ENCODE results near the gene PPP2R5C. TPM values are rescaled to one million over a fixed set of nuclear protein-coding genes. Genes with fewer than 3 reads are reported as not detected.
"Not testable (repeated sequence)": the region's sequence is repeated elsewhere in the genome, so short reads cannot be mapped to it uniquely, and the experiment has no call there.

The PPP2R5C gene
- polyA plus RNA-seq, 3 donors: 61.9 to 72.5 (median 64.0) TPM

DNA sequence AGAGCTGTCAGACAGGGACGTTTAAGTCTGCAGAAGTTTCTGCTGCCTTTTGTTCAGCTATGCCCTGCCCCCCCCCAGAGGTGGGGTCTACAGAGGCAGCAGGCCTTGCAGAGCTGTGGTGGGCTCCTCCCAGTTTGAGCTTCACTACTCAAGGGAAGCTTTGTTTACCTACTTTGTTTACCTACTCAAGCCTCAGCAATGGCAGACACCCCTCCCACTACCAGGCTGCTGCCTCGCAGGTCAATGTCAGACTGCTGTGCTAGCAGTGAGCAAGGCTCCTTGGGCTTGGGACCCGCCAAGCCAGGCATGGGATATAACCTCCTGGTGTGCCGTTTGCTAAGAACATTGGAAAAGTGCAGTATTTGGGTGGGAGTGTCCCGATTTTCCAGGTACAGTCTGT is 11.8 kb upstream of the PPP2R5C start:
- H3K4me3 Mint-ChIP-seq; H3K4me1 ChIP-seq (ENCODE audit: control insufficient read depth in 1 of 2, insufficient read depth in 2 of 2, low read length in 2 of 2); intact Hi-C loops (cut with micrococcal nuclease); H3K4me3 ChIP-seq (replicated peaks in 1 of 3; ENCODE audit: low read depth in 2 of 3, low read length in 3 of 3); H3K36me3 Mint-ChIP-seq; H3K27ac ChIP-seq (ENCODE audit: low read depth in 1 of 2, low read length in 2 of 2); H2AFZ ChIP-seq (ENCODE audit: insufficient read depth, low read depth, low read length, poor library complexity, severe bottlenecking); H4K20me1 ChIP-seq (ENCODE audit: insufficient read depth, low read length); H3K4me2 ChIP-seq (replicated peaks; ENCODE audit: extremely low read depth, low read length, poor library complexity, severe bottlenecking); H3K36me3 ChIP-seq (replicated peaks in 1 of 2; ENCODE audit: control insufficient read depth in 1 of 2, insufficient read depth in 2 of 2, low read length in 2 of 2); H3K9ac ChIP-seq (ENCODE audit: insufficient read depth, low read length, poor library complexity, severe bottlenecking); H3K9me3 ChIP-seq (replicated peaks in 1 of 2; ENCODE audit: control insufficient read depth in 1 of 2, insufficient read depth in 1 of 2, low read length in 2 of 2); H3K79me2 ChIP-seq (ENCODE audit: insufficient read depth, low read length); H3K4me1 Mint-ChIP-seq; DNase-seq: not testable (repeated sequence)
- peaks cover 12 to 40% of the 10 kb centered on the region in 2 donors for H3K27me3 ChIP-seq (ENCODE audit: control insufficient read depth in 2 of 2, insufficient read depth in 2 of 2, low read length in 2 of 2)
- WGBS (ENCODE audit: insufficient coverage): 85% methylated on average over 4 of the region's 5 CpGs
- Mint-ChIP-seq H3K27ac (peak overlapping the region in 1 of 7 donors; percentile 38), H3K27me3 (ENCODE audit: low read depth in 3 of 3) (peaks cover 27 to 53% (median 31%) of the 10 kb centered on the region in 3 donors), H3K9me3 (peaks cover 4 to 30% (median 22%) of the 10 kb centered on the region in 7 donors)

DNA sequence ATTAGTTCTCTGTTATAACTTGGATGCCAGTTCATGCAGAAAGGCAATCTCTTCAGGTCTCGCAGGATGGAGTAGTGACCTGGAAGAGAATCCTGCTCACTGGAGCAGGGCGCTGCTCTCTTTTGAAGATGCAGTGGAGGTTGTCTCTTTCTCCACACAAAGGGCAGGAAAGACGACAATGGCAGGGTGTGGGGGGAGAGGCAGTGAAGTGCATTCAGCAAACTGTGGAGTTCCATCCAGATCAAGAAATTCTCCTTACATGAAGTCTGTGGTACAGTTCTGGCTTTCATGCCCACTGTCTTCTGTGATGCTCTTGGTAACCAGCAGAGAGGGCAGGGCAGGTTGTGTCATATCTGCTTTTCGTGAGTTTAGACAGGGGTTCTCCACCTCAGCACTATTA is 6.6 kb upstream of the PPP2R5C start:
- DNase-seq: no peak
- Mint-ChIP-seq H3K27ac (no peak overlapping the region), H3K36me3 (no peaks in the 10 kb centered on the region), H3K4me1 (peaks cover 3% of the 10 kb centered on the region), H3K9me3 (peaks cover 4 to 36% (median 24%) of the 10 kb centered on the region in 7 donors), H3K4me3 (no peak overlapping the region), H3K27me3 (ENCODE audit: low read depth in 3 of 3) (peaks cover 35 to 60% (median 42%) of the 10 kb centered on the region in 3 donors)
- Histone ChIP-seq H3K36me3 (replicated peaks in 1 of 2; ENCODE audit: control insufficient read depth in 1 of 2, insufficient read depth in 2 of 2, low read length in 2 of 2) (no peaks in the 10 kb centered on the region), H3K4me1 (ENCODE audit: control insufficient read depth in 1 of 2, insufficient read depth in 2 of 2, low read length in 2 of 2) (peaks cover 1 to 2% of the 10 kb centered on the region in 2 donors), H3K27me3 (ENCODE audit: control insufficient read depth in 2 of 2, insufficient read depth in 2 of 2, low read length in 2 of 2) (peaks cover 12 to 55% of the 10 kb centered on the region in 2 donors), H2AFZ (ENCODE audit: insufficient read depth, low read depth, low read length, poor library complexity, severe bottlenecking) (no peak overlapping the region), H3K4me2 (replicated peaks; ENCODE audit: extremely low read depth, low read length, poor library complexity, severe bottlenecking) (no peak overlapping the region), H3K9me3 (replicated peaks in 1 of 2; ENCODE audit: control insufficient read depth in 1 of 2, insufficient read depth in 1 of 2, low read length in 2 of 2) (peaks cover 4 to 8% of the 10 kb centered on the region in 2 donors), H3K27ac (ENCODE audit: low read depth in 1 of 2, low read length in 2 of 2) (no peak overlapping the region), H4K20me1 (ENCODE audit: insufficient read depth, low read length) (no peaks in the 10 kb centered on the region), H3K4me3 (replicated peaks in 1 of 3; ENCODE audit: low read depth in 2 of 3, low read length in 3 of 3) (no peak overlapping the region), H3K79me2 (ENCODE audit: insufficient read depth, low read length) (no peaks in the 10 kb centered on the region), H3K9ac (ENCODE audit: insufficient read depth, low read length, poor library complexity, severe bottlenecking) (no peak overlapping the region)
- intact Hi-C loops (cut with micrococcal nuclease): loop anchor here in 1 of 2 donors (5.0 kb wide), 1 partner anchor 48 kb away; no protein-coding TSS in a partner anchor
- WGBS (ENCODE audit: insufficient coverage): no CpG with 5 or more reads among the region's 4 CpGs
- TF ChIP-seq, protein P1, sequence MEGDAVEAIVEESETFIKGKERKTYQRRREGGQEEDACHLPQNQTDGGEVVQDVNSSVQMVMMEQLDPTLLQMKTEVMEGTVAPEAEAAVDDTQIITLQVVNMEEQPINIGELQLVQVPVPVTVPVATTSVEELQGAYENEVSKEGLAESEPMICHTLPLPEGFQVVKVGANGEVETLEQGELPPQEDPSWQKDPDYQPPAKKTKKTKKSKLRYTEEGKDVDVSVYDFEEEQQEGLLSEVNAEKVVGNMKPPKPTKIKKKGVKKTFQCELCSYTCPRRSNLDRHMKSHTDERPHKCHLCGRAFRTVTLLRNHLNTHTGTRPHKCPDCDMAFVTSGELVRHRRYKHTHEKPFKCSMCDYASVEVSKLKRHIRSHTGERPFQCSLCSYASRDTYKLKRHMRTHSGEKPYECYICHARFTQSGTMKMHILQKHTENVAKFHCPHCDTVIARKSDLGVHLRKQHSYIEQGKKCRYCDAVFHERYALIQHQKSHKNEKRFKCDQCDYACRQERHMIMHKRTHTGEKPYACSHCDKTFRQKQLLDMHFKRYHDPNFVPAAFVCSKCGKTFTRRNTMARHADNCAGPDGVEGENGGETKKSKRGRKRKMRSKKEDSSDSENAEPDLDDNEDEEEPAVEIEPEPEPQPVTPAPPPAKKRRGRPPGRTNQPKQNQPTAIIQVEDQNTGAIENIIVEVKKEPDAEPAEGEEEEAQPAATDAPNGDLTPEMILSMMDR (IDR thresholded peaks at IDR 0.05): no peak

Measured in CD14-positive monocyte (primary cell).